Forelimb muscle (tissue), 1 donor: ENCODE measurements around the gene SCN8A. TPM values are rescaled to one million over a fixed set of nuclear protein-coding genes. Genes with fewer than 3 reads are reported as not detected.
"Not testable (repeated sequence)": the region's sequence is repeated elsewhere in the genome, so short reads cannot be mapped to it uniquely, and the experiment has no call there.

Experiments
- DNase-seq: peaks from one replicate; pipeline ENCODE4 v3.0.0-alpha.2; 2013; ENCODE audit warnings: low read depth
- polyA plus RNA-seq: library from polyadenylated mRNA; unstranded; fragments of 120-200 nt; gene quantifications from one replicate; pipeline ENCODE4 v1.2.1, GENCODE V29; 2013; ENCODE audit not compliant: insufficient read length

SCN8A gene
- polyA plus RNA-seq, 1 donor = 0.27 TPM

DNA sequence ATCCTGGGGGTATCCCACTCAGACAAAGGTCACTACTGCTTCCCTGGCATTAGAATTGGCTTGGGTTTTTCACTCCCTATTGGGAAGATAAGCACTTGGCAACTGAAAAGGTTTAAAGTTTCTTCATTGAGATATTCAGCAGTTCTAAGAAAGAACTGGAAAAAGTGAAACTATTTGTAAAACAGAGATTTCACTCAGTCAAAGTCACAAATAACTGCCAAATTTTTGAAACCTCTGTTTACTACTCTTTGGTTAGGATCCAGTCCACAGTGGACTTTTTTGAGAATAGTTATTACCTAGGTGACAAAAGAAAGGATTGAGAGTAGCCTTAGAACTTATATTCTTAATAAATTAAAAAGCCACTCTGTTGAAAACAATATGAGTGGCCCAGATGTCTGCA, 172.7 kb downstream of the SCN8A start:
- DNase-seq = no peak

- DNase-seq = no peak
Observed at GRCh38 chr12:51766067-51766676, 175.1 kb downstream of the SCN8A start.

- no peak for DNase-seq
Observed at GRCh38 chr12:51771008-51771407, 180.0 kb downstream of the SCN8A start.

GRCh38 chr12:51773145-51773869, 182.3 kb downstream of the SCN8A start:
- DNase-seq = no peak

GRCh38 chr12:51774933-51775332, 183.9 kb downstream of the SCN8A start:
- no peak for DNase-seq

DNA sequence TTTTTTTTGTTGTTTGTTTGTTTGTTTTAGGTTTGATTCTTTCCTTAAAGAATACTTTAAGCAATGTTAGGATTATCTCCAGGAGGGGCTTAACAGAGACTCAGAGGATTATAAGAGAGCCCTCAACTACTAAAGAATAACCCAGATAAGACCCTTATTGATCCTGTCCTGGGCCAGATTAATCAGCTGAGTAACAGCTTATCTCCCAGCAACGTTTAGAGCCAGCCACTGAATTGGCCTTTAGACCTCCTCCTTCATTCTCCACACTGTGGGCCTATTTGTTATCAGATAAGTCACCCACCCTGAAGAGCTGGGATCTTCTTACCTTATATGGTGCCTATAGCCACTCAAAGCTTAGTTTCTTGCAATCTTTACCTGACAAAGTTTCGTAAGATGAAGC, 186.4 kb downstream of the SCN8A start:
- no peak for DNase-seq

DNA sequence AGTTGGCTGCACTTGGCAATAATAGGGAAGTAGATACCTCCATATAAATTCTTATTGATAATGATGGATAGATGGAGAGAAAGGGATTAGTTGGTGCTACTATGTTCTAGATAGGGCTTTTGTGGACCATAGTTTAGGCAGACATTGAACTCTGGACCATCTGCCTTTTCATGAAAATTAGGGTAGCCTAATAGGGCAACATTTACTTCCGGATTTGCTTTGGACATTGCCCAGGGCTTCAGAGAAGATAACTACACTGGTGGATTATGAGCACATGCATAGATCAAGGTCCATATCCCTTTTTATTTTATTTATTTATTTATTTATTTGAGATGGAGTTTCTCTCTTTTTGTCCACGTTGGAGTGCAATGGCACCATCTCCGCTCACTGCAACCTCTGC, 186.9 kb downstream of the SCN8A start:
- no peak for DNase-seq

DNA sequence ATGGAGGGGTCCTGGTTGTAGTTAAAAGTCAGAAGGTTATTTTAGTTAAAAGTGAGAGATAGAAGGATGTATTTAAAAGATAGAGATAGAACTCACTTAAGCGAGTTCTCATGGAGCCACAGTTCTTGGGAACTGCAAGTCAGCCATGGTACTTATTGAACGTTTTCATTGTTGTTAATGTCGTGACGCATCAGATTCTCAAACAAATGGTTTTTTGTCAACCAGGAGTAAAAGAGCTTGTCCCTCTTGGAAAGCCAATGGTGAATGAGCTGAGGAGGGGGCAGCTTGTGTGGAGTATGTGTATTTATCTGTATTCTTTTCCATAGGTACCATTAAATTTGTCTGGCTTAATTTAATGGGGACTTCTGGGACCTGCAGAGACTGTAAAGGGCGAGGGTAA, 188.8 kb downstream of the SCN8A start:
- no peak for DNase-seq

- DNase-seq = no peak
Observed at GRCh38 chr12:51784688-51785087, 193.7 kb downstream of the SCN8A start.

- no peak for DNase-seq
Observed at GRCh38 chr12:51785906-51786305, 194.9 kb downstream of the SCN8A start.

DNA sequence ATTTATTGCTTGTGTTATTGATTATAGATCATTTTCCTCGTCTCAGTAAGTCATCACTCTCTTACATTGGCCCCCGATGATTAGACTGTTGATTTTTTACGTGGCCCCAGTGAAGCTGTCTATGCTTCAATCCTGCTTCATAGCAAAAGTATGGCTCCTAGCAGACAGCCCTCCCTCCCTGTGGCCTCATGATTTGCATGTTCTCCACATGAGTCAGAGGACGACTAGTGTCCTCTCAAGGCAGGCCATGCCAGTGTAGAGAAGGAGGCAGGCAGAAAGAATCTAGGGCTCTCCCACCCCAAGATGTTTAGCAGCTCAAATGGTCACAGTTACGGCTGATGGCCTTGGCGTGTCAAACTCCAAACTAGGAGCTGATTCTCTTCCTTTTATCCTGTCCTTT, 197.8 kb downstream of the SCN8A start:
- no peak for DNase-seq

GRCh38 chr12:51792417-51792816, 201.4 kb downstream of the SCN8A start:
- no peak for DNase-seq

DNA sequence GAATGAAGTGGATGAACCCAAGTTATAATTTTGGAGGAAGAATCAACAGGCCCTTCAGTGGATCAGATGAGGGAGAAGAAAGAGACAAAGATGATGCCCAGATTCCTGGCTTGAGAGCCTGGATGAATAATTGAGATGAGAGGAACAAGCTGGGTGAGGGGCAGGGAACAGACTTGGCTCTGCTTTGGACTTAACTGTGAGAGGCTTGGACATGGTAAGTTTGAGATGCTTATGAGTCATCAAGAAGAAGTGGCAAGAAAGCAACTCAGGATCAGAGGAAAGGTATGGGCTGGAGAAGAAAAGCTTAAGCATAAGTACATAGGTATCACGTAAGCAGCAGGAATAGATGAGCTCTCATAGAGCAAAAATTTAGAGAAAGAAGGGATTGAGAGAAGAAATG, 202.2 kb downstream of the SCN8A start:
- no peak for DNase-seq

DNA sequence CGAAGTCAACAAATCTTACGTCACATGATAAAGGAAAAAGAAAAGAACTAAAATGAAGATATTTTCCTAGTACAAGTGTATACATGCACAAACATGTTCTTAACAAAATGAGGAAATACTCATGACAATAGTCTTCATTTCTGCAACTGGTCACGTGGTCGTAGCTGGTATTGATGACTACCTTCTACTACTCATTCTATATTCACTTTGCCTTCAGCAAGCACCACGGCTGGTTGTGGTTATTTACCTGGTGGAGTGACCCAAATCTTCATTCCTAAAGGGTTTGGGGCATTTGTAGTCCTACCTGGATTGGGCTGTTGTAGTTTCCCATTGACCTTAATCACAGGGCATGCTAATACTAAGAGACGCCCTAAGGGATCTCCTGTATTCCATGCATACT, 206.3 kb downstream of the SCN8A start:
- DNase-seq = no peak

DNA sequence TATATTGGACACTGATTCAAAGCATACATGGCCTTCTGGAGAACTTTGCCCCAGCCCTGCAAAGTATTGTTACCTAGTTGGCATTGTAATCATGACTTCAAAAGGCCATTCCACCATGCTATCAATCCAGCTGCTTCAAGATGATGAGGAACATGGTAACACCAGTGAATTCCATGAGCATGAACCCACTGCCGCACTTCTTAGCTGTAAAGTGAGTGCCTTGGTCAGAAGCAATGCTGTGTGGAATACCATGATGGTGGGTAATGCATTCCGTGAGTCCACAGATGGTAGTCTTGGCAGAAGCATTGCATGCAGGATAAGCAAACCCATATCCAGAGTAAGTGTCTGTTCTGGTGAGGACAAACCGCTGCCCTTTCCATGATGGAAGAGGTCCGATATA, 207.0 kb downstream of the SCN8A start:
- DNase-seq = not testable (repeated sequence)

GRCh38 chr12:51798501-51798900, 207.5 kb downstream of the SCN8A start:
- no peak for DNase-seq

DNA sequence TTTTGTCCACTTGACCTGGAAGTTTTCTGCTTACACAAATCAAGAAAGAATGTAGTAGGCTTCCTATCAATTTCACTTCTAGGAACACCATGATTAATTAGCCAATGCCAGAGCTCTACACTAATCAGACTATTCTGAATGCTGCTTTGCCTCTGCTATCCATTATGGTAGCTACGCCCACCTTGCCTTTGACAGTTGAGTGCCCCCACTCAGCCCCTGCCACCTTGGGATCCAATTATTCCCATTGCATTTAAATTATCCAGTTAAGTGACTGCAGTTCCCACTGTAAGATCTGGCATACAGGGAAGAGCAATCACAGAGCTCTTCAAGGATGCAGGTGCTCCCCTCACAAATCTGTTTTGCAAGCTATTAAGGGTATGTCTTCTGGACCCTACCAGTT, 210.0 kb downstream of the SCN8A start:
- no peak for DNase-seq

DNA sequence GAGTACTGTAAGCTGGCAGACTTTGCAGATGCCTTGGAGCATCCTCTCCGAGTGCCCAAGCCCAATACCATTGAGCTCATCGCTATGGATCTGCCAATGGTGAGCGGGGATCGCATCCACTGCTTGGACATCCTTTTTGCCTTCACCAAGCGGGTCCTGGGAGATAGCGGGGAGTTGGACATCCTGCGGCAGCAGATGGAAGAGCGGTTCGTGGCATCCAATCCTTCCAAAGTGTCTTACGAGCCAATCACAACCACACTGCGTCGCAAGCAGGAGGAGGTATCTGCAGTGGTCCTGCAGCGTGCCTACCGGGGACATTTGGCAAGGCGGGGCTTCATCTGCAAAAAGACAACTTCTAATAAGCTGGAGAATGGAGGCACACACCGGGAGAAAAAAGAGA, 215.9 kb downstream of the SCN8A start:
- no peak for DNase-seq

- DNase-seq = no peak
Observed at GRCh38 chr12:51809193-51809592, 218.2 kb downstream of the SCN8A start.

DNA sequence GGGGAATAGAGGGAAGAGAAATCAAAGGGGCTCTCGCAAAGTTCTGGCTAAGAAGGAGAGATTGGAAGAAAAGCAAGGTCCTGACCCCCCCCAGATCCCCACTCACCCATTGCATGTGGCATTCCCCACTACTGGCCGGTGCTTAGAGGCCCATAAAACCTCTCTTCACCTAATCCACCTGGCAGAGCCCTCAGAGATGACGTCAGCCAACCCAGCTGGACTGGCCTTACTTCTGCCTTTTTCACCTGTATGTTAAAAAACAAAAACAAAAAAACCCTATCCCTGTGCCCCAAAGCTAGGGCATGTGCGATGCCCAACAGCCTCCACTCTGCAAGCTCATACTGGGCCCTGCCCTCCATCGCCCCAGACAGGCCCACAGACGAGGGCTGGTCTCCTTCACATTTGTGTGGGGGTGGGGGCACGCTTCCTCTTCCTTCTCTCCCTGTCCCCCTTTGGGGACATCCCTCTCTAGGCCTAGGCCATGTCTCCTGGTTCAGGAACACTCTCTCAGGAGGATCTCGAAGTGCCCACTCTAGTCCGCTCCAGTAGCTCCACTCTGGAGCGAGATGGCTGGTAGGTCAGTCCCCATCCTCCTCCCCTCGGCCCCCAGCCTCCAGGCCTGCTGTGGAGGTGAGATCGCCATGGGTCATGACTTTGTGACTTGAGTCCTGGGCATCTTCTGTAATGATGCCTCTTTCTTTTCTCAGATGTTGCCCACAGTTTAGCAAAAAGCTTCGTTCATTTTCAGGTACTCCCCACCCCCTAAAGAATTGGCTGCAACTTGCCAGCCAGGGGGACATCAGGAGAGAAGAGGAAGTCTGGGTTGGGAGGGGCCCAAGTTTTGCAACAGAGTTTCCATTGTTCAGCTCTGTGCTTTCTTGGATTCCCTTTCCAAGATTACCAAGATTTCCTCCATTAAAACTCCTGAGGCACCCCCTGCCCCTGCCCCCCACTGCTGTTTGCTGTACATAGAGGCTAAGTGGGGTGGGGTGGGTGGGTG, 220.5 kb downstream of the SCN8A start:
- no peak for DNase-seq

DNA sequence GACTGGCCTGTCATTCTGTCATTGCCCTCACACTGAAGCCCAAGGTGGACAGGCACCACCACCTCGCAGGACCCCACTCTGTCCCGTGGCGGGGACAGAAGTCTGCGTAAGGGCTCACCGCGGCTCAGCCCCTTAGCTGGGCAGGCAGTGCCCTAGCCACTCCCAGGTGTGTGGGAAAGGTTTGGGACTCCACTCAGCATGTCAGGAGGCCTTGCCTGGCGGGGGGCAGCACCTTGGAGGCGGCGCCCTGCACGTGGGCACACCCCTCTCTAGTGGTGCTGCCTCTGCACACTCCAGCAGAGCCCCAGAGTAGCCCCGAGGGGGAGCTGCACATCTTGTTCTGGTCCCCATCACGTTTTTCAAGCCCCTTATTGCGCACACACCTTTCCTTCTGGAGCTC, 221.8 kb downstream of the SCN8A start:
- no peak for DNase-seq

- DNase-seq = no peak
Observed at GRCh38 chr12:51813931-51814310, 222.9 kb downstream of the SCN8A start.
